ENCODE data around the gene OXER1. TPM values are rescaled to one million over a fixed set of nuclear protein-coding genes. Genes with fewer than 3 reads are reported as not detected.
A peak's percentile ranks its signal among the peaks of the same experiment; 100 is the strongest.

OXER1 gene
- total RNA-seq, 4 donors from 2014 or later = 0.78 to 1.3 (median 0.98) TPM; not detected in 1

DNA sequence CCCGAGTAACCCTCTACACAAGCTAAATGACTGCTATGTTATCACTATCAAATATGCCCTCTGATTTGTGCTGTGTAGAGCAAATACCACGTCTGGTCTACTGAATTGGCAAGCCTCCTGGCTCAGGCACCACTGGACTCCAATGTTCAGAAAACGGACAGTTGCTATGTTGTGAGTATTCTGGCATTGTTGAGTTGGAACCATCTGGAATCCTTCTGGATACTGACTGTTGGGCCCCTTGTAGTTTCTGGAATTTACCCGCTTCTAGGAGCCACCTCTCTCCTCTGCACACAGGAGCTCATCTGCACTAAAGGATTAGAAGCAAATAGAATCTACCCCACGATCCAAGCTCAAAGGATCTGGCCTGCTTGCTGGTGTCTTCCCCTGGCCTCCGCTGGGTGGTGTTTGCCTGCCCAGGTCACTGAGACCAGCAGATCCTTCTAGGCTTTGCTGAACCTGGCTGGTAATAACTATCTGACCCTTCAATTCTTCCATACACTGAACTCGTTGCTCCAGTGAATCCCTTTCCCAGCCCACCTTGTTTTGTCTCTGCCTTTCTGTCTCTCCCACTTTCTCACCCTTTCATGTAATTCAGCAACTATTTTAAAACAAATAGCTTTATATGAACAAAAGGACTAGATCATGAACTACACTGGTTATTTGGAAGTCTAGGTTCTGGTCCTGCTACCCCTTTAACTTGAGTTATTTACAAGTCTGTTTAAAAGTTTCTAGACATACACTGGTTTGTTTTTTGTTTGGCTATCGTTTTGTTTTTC lies 30.5 kb upstream of the OXER1 start:
- TF ChIP-seq, protein P1, sequence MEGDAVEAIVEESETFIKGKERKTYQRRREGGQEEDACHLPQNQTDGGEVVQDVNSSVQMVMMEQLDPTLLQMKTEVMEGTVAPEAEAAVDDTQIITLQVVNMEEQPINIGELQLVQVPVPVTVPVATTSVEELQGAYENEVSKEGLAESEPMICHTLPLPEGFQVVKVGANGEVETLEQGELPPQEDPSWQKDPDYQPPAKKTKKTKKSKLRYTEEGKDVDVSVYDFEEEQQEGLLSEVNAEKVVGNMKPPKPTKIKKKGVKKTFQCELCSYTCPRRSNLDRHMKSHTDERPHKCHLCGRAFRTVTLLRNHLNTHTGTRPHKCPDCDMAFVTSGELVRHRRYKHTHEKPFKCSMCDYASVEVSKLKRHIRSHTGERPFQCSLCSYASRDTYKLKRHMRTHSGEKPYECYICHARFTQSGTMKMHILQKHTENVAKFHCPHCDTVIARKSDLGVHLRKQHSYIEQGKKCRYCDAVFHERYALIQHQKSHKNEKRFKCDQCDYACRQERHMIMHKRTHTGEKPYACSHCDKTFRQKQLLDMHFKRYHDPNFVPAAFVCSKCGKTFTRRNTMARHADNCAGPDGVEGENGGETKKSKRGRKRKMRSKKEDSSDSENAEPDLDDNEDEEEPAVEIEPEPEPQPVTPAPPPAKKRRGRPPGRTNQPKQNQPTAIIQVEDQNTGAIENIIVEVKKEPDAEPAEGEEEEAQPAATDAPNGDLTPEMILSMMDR (IDR thresholded peaks at IDR 0.05) = peak in 1 of 6 experiments; percentile 34
- TF ChIP-seq POLR2A (IDR thresholded peaks at IDR 0.05) = no peak
- DNase-seq = peak; percentile 24 to 37
- no peaks in the 10 kb centered on the region for H3K27me3 ChIP-seq
- 74 to 84% methylated on average over 8 of the region's 8 CpGs for WGBS, 2 donors
- H3K4me3 ChIP-seq (replicated peaks in 1 of 3) = no peak overlapping the region
- no peaks in the 10 kb centered on the region for H3K36me3 ChIP-seq
- no peak overlapping the region for H3K27ac ChIP-seq
- intact Hi-C loops (cut with DNase I) = no loop called here
- no peaks in the 10 kb centered on the region for H3K9me3 ChIP-seq
- H3K4me1 ChIP-seq = peaks cover 0 to 11% of the 10 kb centered on the region in 2 donors

DNA sequence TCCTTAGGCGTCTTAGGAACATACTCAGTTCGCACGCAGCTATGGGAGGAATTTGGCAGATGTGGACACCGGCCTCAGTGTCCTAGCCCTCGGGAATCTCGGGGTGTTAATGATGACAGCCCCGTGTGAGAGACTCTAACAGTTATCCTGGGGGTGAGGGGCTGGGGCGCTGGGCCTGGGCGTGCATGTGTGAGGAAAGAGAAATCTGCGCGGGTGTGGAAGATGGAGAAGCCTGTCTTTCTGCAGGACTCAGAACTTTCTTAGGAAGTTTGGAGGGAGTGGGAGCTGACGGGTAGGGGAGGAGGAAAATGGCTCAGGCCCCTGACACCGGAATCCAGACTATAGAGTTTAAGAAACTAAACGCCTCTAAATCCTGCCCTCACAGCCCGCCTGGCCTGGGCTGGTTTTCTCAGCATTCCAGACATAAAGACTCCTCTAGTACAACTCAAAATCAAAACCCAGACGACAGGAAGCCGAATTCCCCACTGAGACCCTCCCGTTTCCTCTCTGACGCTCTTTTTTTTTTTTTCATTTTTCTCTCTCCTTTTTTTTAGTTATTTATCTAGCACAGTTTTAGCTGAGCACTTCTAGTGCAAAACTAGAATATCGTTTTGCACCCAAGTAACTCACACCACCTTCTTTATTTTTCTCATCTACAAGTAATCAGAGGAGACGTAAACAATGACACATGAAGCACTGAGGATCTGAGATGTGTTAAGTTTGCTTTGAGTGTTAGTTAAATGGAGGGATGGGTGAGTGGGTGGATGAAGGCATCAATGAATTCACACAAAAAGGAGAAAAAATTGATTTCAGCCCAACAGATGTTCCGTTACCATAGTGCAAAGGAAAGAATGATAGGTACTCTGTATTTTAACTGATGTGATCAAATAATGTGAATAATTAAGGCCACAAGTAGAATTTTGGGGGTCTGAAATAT lies 29.7 kb upstream of the OXER1 start:
- Histone ChIP-seq H3K9me3 (no peaks in the 10 kb centered on the region), H3K27me3 (no peaks in the 10 kb centered on the region), H3K27ac (peak overlapping the region; percentile 67 to 81 (median 77)), H3K36me3 (no peaks in the 10 kb centered on the region), H3K4me1 (peaks cover 0 to 11% of the 10 kb centered on the region in 2 donors), H3K4me3 (replicated peaks in 1 of 3) (peak overlapping the region; percentile 40 to 63 (median 56))
- TF ChIP-seq, protein P1 (IDR thresholded peaks at IDR 0.05) = no peak
- no peak for TF ChIP-seq POLR2A (IDR thresholded peaks at IDR 0.05)
- 36 to 42% methylated on average over 19 to 22 of the region's 22 CpGs for whole genome bisulfite sequencing, 2 donors
- intact Hi-C loops (cut with DNase I) = no loop called here
- no peak for DNase-seq

DNA sequence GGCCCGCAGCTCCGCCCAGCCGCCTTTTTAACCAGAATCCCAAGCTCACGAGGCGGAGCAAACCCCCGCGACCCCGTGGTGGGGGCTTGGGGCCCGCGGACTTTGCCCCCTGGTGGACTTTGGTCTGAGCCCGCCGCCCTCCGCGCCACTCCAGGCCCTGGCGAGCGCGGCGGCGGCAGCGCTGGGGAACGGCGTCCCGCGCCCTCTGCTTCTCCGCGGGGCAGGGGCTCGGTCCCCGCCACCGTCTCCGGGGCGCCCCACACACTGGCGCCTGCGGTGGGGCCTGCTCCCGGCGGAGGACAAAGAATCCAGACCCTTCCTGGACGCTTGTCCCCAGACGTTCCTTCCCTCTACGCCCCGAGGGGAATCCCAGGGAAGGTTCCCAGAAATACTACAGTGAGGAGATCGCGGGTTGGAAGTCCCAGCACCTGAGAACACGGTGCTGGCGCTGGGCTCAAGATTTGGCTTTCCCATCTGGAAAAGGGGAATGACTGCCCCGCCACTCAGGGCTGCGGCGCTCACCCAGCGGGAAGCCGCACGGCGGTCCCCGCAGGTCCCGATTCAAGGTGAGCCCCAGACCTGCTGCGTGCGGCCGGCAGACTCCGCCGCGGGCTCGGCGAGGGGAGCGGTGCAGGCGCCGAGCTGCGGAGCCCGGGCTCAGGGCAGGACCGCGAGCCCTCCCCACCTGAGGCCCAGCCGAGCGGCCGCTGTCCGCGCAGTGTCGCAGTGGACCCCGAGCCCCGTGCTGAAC lies 28.8 kb upstream of the OXER1 start, which contains the start of gene HAAO:
Gene HAAO, minus strand, starts transcription at position 1 of the 751 bp plus-strand sequence. CDS start 47 bp downstream, outside the sequence.
- DNase-seq = peak; percentile 47 to 49
- 2% methylated on average over 37 of the region's 75 CpGs; no CpG with 5 or more reads in 1 of the 2 donors for WGBS, 2 donors
- peak within 1 kb of the TSS; percentile 40 to 63 (median 56) for H3K4me3 ChIP-seq (replicated peaks in 1 of 3)
- intact Hi-C loops (cut with DNase I) = no loop called here
- no peaks in the 10 kb centered on the region for H3K9me3 ChIP-seq
- no peaks in the 10 kb centered on the region for H3K36me3 ChIP-seq
- peak in 1 of 2 donors; percentile 30 for TF ChIP-seq POLR2A (IDR thresholded peaks at IDR 0.05)
- TF ChIP-seq, protein P1 (IDR thresholded peaks at IDR 0.05) = peak in 2 of 6 experiments; percentile 29 to 32
- no peaks in the 10 kb centered on the region for H3K27me3 ChIP-seq
- H3K4me1 ChIP-seq = peaks cover 0 to 11% of the 10 kb centered on the region in 2 donors
- peak within 1 kb of the TSS; percentile 67 to 81 (median 77) for H3K27ac ChIP-seq

DNA sequence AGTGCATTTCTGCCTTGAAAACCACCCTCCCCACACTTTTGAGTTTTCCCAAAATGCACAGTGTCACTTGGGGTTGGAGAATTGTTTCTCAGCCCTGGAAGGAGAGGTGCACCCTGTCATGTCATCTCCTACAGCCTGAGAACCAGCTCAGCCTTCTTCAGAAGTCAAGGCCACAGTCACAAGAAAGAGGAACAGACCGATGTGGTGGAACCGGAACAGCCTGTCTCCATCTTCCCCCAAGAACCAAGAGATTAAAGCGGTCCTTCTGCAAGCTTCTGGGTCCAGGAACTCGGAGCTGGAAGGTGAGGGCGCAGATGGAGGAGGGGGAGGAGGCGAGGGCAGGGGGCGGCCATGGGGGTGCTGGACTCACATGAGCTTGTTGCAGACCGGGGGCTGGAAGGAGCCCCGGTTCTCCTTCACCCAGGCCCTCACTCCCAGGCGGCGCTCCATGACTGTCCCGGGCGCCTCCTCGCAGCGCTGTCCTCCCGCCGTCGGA lies 28.2 kb upstream of the OXER1 start:
- WGBS, 2 donors = 5 to 17% methylated on average over 2 to 18 of the region's 18 CpGs
- Histone ChIP-seq H3K27me3 (no peaks in the 10 kb centered on the region), H3K4me3 (replicated peaks in 1 of 3) (peak overlapping the region; percentile 40 to 63 (median 56)), H3K4me1 (peaks cover 0 to 11% of the 10 kb centered on the region in 2 donors), H3K9me3 (no peaks in the 10 kb centered on the region), H3K27ac (peak overlapping the region; percentile 67 to 81 (median 77)), H3K36me3 (no peaks in the 10 kb centered on the region)
- intact Hi-C loops (cut with DNase I) = no loop called here
- no peak for TF ChIP-seq POLR2A (IDR thresholded peaks at IDR 0.05)
- TF ChIP-seq, protein P1 (IDR thresholded peaks at IDR 0.05) = no peak
- no peak for DNase-seq

All from thyroid gland (tissue), 4 donors.